GM08714 (cell line): ENCODE results near the gene AREG.

ENCODE experiments used
- H3K4me3 ChIP-seq: fragments of 200-500 bp; sonication (Bioruptor generic); 2 replicates; pipeline ENCODE4 v1.5.1; 2014; ENCODE audit warnings: mild to moderate bottlenecking, low read length, inconsistent platforms
- ZNF274 ChIP-seq: IDR thresholded peaks from 2 replicates; pipeline ENCODE4 v1.6.1; 2012; ENCODE audit warnings: mild to moderate bottlenecking, low read depth, low read length

AREG gene

GRCh38 chr4:74418063-74418670, 26.8 kb upstream of the AREG start:
- H3K4me3 ChIP-seq, result no peak overlapping the region
- TF ChIP-seq ZNF274, result no peak

- no peak overlapping the region for H3K4me3 ChIP-seq
- no peak for TF ChIP-seq ZNF274
Observed at GRCh38 chr4:74420863-74421262, 24.1 kb upstream of the AREG start.

- H3K4me3 ChIP-seq, result no peak overlapping the region
- no peak for TF ChIP-seq ZNF274
Observed at GRCh38 chr4:74423104-74423503, 21.8 kb upstream of the AREG start.

- TF ChIP-seq ZNF274, result no peak
- no peak overlapping the region for H3K4me3 ChIP-seq
Observed at GRCh38 chr4:74424111-74424510, 20.8 kb upstream of the AREG start.

- TF ChIP-seq ZNF274, result no peak
- H3K4me3 ChIP-seq, result no peak overlapping the region
Observed at GRCh38 chr4:74426101-74426500, 18.8 kb upstream of the AREG start.

GRCh38 chr4:74428276-74428675, 16.7 kb upstream of the AREG start:
- TF ChIP-seq ZNF274, result no peak
- H3K4me3 ChIP-seq, result no peak overlapping the region

- TF ChIP-seq ZNF274, result no peak
- H3K4me3 ChIP-seq, result no peak overlapping the region
Observed at GRCh38 chr4:74431113-74431826, 13.7 kb upstream of the AREG start.

- TF ChIP-seq ZNF274, result no peak
- H3K4me3 ChIP-seq, result no peak overlapping the region
Observed at GRCh38 chr4:74433043-74433442, 11.9 kb upstream of the AREG start.

GRCh38 chr4:74433541-74434172, 11.3 kb upstream of the AREG start:
- H3K4me3 ChIP-seq, result no peak overlapping the region
- no peak for TF ChIP-seq ZNF274

GRCh38 chr4:74435296-74435695, 9.6 kb upstream of the AREG start:
- TF ChIP-seq ZNF274, result no peak
- H3K4me3 ChIP-seq, result no peak overlapping the region

- no peak overlapping the region for H3K4me3 ChIP-seq
- no peak for TF ChIP-seq ZNF274
Observed at GRCh38 chr4:74437866-74438265, 7.1 kb upstream of the AREG start.

- H3K4me3 ChIP-seq, result no peak overlapping the region
Observed at GRCh38 chr4:74438661-74439060, 6.3 kb upstream of the AREG start.

GRCh38 chr4:74439952-74440351, 5.0 kb upstream of the AREG start:
- TF ChIP-seq ZNF274, result no peak
- no peak overlapping the region for H3K4me3 ChIP-seq

More at GRCh38 chr4:74438661-74439060, 6.3 kb upstream of the AREG start:
- no peak for TF ChIP-seq ZNF274

GRCh38 chr4:74440356-74440755, 4.6 kb upstream of the AREG start:
- H3K4me3 ChIP-seq, result no peak overlapping the region
- no peak for TF ChIP-seq ZNF274

- TF ChIP-seq ZNF274, result no peak
- no peak overlapping the region for H3K4me3 ChIP-seq
Observed at GRCh38 chr4:74441744-74442143, 3.2 kb upstream of the AREG start.
